Activated naive CD4-positive, alpha-beta T cell treated with anti-CD3 and anti-CD28 coated beads for 36 hours (primary cell): ENCODE data around the gene ANKRD33B. TPM values are rescaled to one million over a fixed set of nuclear protein-coding genes. Genes with fewer than 3 reads are reported as not detected.
"Not testable (repeated sequence)": the region's sequence is repeated elsewhere in the genome, so short reads cannot be mapped to it uniquely, and the experiment has no call there.

Source experiments
- CTCF ChIA-PET: fragments of 350-600 bp; sonication (Branson Sonifier 250); formaldehyde crosslinking; loops from one replicate; lab custom pipeline; 2021; ENCODE audit warnings: antibody characterized with exemption; lab: Charles Lee
- DNase-seq: peaks from one replicate; pipeline ENCODE4 v3.0.0-alpha.2; 2020
- H3K27ac Mint-ChIP-seq: one replicate; pipeline ENCODE4 v1.8.0; 2021; ENCODE audit warnings: mild to moderate bottlenecking, mixed read lengths
- H3K27me3 Mint-ChIP-seq: one replicate; pipeline ENCODE4 v1.8.0; 2021; ENCODE audit warnings: low read depth, mixed read lengths
- H3K36me3 Mint-ChIP-seq: one replicate; pipeline ENCODE4 v1.8.0; 2021; ENCODE audit warnings: low read depth, mixed read lengths
- H3K4me1 Mint-ChIP-seq: one replicate; pipeline ENCODE4 v1.8.0; 2021; ENCODE audit warnings: low read depth, mixed read lengths
- H3K4me3 Mint-ChIP-seq: one replicate; pipeline ENCODE4 v1.8.0; 2021; ENCODE audit warnings: mild to moderate bottlenecking, moderate library complexity, mixed read lengths
- H3K9me3 Mint-ChIP-seq: one replicate; pipeline ENCODE4 v1.8.0; 2021; ENCODE audit warnings: mixed read lengths
- intact Hi-C: fragments of 100-400 bp; cut with micrococcal nuclease; formaldehyde crosslinking; loops from one replicate; pipeline ENCODE4 v1.15.1; 2023
- total RNA-seq, 2 experiments: library from RNA; stranded (reverse); gene quantifications; one replicate each; pipeline ENCODE4 v1.2.3, GENCODE V29; 2021

The ANKRD33B gene
- total RNA-seq, 2 experiments from 2014 or later: 1.9 to 2.5 TPM

DNA sequence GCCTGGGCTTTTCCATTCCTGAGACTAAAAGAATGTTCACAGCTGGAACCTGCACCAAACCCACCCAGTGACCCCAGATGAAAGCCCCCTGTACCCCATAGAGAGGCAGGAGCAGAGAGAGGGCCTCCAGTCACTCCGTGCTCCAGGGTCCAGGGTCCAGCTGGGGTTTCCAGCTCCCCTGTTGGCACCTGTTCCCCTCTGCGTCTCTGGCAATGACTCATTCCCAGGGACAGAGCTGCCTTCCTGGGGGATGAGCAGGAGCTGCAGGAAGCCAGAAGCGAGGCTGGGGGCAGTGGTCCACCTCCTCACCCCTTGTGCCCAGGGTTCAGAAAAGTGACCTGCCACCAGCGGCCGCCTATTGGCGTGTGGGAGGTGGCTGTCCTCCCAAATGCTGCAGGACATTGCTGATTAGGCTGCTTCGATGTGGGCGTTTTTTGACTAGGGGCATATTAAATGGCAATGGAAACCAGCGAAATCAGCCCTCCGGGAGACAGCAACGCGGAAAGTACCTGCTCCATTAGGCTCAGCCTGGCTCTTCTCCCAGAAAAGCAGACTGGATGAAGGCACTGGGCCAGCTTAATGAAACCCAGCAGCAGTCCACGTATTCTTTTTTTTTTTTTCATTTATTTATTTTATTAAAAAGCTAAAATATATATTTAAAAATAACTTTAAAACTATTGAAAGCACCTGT, 99.8 kb downstream of the ANKRD33B start:
- Mint-ChIP-seq H3K36me3 (no peaks in the 10 kb centered on the region), H3K4me1 (no peaks in the 10 kb centered on the region), H3K4me3 (no peak overlapping the region), H3K9me3 (no peaks in the 10 kb centered on the region), H3K27ac (no peak overlapping the region), H3K27me3 (no peaks in the 10 kb centered on the region)
- intact Hi-C loops: no loop called here
- CTCF ChIA-PET: no interaction called here
- DNase-seq: no peak

DNA sequence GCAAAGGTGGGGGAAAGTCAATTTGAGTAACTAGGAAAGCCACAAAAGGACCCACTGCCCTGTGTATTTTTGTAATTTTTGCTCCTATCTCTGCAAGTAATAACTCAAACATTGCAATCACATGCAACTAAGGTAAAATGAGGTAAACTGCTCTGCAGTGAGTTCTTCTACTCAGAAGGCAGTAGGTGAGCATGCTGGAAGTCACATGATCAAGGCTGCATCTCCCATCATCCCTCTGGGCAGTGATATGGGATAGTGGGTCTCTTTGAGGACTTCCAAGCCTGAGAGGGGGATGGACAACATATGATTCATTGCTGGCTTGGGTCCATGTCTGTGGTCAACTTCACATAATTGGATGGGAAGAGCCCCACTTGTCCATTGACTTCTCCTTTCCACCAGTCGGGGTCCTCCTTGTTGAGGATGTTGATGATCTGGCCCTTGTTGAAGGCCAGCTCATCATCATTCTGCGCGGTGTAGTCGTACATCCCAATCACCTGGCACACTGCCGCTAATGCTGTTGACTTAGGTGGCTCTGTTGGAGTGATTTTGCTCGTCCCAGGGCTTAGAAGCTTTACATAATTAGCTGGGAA, 100.4 kb downstream of the ANKRD33B start:
- H3K36me3 Mint-ChIP-seq, H3K27me3 Mint-ChIP-seq, DNase-seq, CTCF ChIA-PET, H3K27ac Mint-ChIP-seq, H3K4me3 Mint-ChIP-seq, H3K9me3 Mint-ChIP-seq, H3K4me1 Mint-ChIP-seq, intact Hi-C loops: not testable (repeated sequence)

DNA sequence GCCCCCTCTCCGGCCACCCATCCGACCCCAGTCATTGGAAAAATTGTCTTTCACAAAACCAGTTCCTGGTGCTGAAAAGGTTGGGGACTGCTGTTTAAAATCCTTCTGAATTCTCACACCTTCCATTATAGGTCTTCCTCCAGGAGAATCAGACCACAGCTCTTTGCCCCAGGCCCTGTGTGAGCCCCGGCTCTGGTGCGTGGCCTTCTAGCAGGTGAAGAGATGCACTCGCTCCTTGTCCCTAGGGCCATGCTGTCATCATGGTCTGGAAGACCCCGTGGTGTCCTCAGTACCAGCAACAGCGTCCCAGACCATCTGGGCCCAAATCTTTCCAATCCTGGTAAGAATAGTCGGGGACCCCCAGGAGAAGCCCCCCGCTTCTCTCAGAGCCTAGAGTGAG, 101.9 kb downstream of the ANKRD33B start:
- DNase-seq: no peak
- intact Hi-C loops: no loop called here
- Mint-ChIP-seq H3K9me3 (no peaks in the 10 kb centered on the region), H3K27ac (no peak overlapping the region), H3K36me3 (no peaks in the 10 kb centered on the region), H3K4me1 (no peaks in the 10 kb centered on the region), H3K4me3 (no peak overlapping the region), H3K27me3 (no peaks in the 10 kb centered on the region)
- CTCF ChIA-PET: no interaction called here

DNA sequence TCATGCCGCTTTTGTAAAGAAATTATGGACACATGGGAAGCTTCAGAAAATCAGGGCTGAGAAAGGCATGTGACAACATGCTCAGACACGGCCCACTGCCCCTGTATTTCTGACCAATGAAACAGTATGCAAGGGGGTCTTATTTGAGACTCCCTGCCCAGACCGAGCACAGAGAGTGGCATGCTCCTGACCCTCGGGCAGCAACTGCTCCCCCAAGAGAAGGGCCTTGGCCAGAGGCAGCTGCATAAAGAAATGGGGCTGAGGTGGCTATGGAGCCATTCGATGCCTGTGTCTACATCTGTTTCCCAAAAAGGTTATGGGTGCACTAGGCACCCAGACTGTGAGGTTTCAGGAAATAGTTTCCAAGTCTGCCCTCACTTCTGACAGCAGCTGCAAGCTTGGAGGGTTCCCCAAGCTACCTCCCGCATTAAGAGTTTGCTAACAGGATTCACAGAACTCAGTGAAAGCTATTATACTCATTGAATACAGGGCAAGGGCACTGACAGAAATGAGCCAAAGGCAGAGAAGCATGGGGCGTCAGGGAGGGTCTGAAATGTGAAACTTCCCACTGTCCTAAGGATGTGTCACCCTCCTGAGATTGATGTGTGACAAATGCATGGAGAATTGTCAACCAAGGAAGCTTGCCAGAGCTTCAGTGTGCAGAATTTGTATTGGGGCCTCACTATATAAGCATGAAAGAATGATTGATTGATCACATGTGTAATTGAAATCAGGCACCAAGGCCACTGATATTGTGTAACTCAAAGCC, 102.8 kb downstream of the ANKRD33B start:
- Mint-ChIP-seq H3K9me3 (no peaks in the 10 kb centered on the region), H3K36me3 (no peaks in the 10 kb centered on the region), H3K27me3 (no peaks in the 10 kb centered on the region), H3K4me3 (no peak overlapping the region), H3K27ac (no peak overlapping the region), H3K4me1 (no peaks in the 10 kb centered on the region)
- CTCF ChIA-PET: no interaction called here
- no peak for DNase-seq
- intact Hi-C loops: no loop called here

DNA sequence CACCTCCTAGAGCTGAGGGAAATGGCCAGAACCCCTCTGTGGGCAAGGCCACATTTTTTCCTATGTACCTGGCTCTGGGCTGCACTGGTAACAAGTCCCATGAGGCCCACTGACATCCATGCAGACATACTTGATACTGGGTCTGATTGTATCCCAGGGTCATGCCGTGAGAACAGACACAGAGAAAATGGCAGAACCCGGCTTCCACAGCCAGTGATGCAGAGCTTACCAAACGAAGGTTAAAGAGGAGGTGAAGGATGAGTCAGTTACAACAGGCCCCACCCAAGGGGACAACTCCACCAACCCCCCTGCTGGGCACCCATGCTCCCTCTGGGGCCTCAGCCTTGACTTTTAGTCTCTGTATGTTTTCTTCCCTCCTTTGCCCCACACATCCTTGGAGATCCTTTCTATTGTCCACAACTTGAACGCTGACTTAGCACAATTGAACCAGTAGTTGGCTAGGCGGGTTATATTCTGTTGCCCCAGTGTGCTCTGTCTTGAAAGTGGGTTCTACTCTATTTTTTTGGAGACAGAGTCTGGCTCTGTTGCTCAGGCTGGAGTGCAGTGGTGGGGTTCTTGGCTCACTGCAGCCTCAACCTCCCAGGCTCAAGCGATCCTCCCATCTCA, 103.7 kb downstream of the ANKRD33B start:
- no peak for DNase-seq
- intact Hi-C loops: no loop called here
- no peak overlapping the region for H3K27ac Mint-ChIP-seq
- H3K4me3 Mint-ChIP-seq: no peak overlapping the region
- CTCF ChIA-PET: no interaction called here
- H3K36me3 Mint-ChIP-seq: no peaks in the 10 kb centered on the region
- no peaks in the 10 kb centered on the region for H3K27me3 Mint-ChIP-seq
- no peaks in the 10 kb centered on the region for H3K4me1 Mint-ChIP-seq
- no peaks in the 10 kb centered on the region for H3K9me3 Mint-ChIP-seq

DNA sequence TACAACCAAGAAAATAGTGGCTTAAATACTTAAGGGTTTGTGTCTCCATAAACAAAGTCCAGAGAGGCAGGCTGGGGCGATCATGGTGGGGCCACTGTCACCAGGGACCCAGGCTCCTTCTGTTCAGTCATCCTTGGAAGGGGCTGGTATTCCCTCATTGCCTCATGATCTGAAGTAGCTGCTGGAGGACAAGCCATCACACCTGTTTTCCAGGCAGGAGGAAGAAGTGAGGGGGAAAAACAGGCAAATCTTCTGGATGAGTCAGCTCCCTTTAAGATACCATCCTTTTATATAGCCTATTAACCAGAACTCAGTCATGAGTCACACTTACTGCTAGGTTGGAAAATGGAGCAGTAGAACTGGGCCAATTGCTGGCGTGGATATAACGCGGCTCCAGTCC, 104.8 kb downstream of the ANKRD33B start:
- no peak for DNase-seq
- no peak overlapping the region for H3K27ac Mint-ChIP-seq
- H3K4me3 Mint-ChIP-seq: no peak overlapping the region
- H3K36me3 Mint-ChIP-seq: no peaks in the 10 kb centered on the region
- intact Hi-C loops: no loop called here
- H3K9me3 Mint-ChIP-seq: no peaks in the 10 kb centered on the region
- no peaks in the 10 kb centered on the region for H3K27me3 Mint-ChIP-seq
- CTCF ChIA-PET: no interaction called here
- no peaks in the 10 kb centered on the region for H3K4me1 Mint-ChIP-seq

DNA sequence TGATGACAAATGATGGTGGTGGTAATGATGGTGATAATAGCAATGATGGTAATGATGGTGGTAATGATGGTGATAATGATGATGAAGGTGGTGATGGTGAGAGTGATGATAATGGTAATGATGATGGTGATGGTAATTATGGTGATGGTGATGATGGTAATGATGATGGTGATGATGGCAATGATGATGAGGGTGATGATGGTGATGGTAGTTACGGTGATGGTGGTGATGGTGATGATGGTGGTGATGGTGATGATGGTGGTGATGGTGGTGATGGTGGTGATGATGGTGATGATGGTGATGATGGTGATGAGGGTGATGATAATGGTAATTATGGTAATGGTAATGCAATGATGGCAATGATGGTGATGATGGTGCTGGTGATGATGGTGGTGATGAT, 106.1 kb downstream of the ANKRD33B start:
- no peaks in the 10 kb centered on the region for H3K27me3 Mint-ChIP-seq
- intact Hi-C loops: no loop called here
- CTCF ChIA-PET: interaction anchor here (1.0 kb wide), 1 partner anchor 187 kb away, joined by 3 read pairs; no protein-coding TSS in a partner anchor
- H3K9me3 Mint-ChIP-seq: no peaks in the 10 kb centered on the region
- H3K4me3 Mint-ChIP-seq: no peak overlapping the region
- H3K27ac Mint-ChIP-seq: no peak overlapping the region
- DNase-seq: no peak
- H3K4me1 Mint-ChIP-seq: no peaks in the 10 kb centered on the region
- H3K36me3 Mint-ChIP-seq: no peaks in the 10 kb centered on the region

DNA sequence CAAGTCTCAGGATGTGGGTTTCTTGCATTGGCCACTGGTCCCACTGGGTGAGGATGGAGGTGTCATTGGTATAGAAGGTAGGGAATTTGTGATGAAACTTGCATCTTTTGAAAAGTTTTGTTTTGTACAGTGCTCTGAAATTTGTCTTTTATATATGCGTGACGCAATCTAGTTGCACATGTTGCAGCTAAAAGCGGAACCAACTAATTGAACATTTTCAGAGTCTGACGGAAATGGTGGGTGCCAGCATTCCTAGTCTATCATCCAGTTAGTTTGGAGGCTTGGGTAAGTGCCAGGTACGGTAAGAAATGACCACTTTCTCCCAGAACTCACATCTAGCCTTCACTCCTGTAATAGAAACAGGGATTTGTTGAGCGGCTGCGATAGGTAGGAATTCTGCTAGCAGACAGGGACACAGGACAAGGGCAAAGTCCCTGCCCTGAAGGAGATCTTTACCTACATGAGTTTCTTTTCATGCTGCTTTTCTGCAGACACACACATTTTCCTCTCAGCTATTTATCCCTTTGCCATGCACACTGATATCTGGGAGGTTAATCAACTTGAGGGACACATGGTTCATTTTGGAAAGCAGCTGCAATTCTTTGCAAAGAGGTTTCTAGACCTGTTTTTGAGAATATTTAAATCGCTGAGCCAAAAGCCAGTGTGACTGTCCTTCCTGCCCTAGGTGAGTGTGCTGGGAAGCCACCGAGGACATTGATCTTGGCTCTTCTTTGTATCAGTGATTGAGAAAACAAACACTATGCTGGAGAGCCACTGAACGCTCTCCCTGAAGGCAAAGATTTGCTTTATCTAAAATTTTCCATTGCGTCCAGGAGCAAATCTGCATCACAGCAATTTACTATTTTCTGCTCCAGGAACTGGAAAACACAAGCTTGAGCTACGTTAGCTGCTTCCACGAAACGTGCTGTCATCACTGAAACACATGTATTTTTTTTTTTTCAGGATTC, 107.5 kb downstream of the ANKRD33B start:
- H3K36me3 Mint-ChIP-seq: no peaks in the 10 kb centered on the region
- no peak overlapping the region for H3K4me3 Mint-ChIP-seq
- no peak for DNase-seq
- no peak overlapping the region for H3K27ac Mint-ChIP-seq
- CTCF ChIA-PET: interaction anchor here (0.8 to 1.0 kb wide), 2 partner anchors 22 to 186 kb away, joined by 3 read pairs; no protein-coding TSS in a partner anchor
- H3K9me3 Mint-ChIP-seq: no peaks in the 10 kb centered on the region
- intact Hi-C loops: no loop called here
- no peaks in the 10 kb centered on the region for H3K4me1 Mint-ChIP-seq
- H3K27me3 Mint-ChIP-seq: no peaks in the 10 kb centered on the region

DNA sequence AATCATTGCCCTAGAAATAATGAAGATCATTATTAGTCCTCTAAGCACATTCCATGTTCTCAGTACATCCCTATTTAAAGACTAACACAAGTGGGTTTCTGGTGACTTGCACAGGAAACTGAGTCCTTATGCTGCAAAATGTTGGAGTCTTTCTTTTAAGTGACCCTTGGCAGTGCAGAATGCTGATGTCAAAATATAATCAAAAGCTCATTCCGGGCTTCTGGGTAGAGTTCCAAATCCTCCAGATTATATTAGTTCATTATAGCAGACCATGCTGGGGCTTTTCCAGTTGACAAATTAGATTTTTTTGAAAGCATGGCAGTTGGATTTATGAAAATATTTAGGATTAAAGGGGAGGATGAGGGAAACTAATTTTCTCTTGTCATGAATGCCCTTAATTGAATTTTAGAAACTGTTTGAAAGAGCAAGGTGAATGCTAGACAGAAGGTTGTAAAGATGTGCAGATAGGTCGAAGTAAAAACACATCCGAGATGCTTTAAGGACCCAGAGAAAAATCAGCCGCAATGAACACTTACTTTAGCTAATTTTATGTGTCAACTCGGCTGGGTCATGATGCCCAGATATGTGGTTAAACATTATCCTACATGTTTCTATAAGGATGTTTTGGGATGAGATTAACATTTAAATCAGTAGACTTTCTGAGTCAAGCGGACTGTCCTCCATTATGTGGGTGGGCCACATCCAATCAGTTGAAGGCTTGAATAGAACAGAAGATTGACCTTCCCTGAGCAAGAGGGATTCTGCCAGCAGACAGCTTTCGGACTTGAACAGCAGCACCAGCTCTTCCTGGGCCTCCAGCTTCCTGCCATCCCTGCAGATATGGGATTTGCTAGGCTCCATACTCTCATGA, 108.5 kb downstream of the ANKRD33B start:
- CTCF ChIA-PET: interaction anchor here (0.8 kb wide), 1 partner anchor 21 kb away, joined by 3 read pairs; no protein-coding TSS in a partner anchor

DNA sequence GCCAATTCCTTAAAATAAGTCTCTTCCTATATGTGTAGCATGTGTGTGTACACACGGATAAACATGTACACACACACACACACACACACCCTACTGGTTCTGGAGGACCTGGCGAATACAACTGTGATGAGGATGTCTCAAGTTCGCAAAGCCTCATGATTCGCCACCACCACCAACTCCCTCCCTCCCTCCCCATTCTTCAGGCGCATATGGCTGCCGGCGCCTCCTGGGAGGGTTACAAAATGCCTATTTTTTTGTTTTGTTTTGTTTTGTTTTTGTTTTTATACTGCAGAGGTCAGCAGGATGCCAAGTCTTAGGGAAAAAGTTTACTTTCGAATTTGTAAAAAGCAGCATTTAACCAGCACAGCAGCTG, 109.1 kb downstream of the ANKRD33B start:
- DNase-seq: no peak
- peaks cover 11% of the 10 kb centered on the region for H3K36me3 Mint-ChIP-seq
- no peaks in the 10 kb centered on the region for H3K27me3 Mint-ChIP-seq
- CTCF ChIA-PET: no interaction called here
- H3K4me3 Mint-ChIP-seq: no peak overlapping the region
- no peak overlapping the region for H3K27ac Mint-ChIP-seq
- H3K9me3 Mint-ChIP-seq: peaks cover 12% of the 10 kb centered on the region
- intact Hi-C loops: no loop called here
- H3K4me1 Mint-ChIP-seq: no peaks in the 10 kb centered on the region

More for the DNA sequence above, 108.5 kb downstream of the ANKRD33B start:
- Mint-ChIP-seq H3K4me3 (no peak overlapping the region), H3K4me1 (no peaks in the 10 kb centered on the region), H3K27me3 (no peaks in the 10 kb centered on the region), H3K36me3 (peaks cover 6% of the 10 kb centered on the region), H3K27ac (no peak overlapping the region), H3K9me3 (peaks cover 6% of the 10 kb centered on the region)
- no peak for DNase-seq
- intact Hi-C loops: no loop called here

DNA sequence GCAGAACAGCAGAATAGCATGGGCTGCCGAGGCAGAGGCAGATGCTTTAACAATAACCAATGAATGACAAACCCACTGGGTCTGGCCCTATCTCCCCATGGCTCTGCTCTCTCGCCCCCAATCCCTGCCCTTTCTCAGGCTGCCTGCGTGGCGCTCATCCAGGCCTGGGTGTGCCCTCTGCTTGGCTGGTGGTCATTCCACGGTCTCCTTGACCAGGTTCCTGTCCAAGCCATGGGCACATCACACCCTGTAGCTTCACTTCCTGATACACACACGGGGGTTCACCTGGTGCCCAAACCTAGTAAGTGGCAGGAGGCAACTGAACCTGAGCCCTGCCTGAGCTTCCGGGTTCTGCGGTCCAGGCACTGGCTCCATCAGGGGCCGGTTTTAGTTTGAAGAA, 109.5 kb downstream of the ANKRD33B start:
- peaks cover 14% of the 10 kb centered on the region for H3K36me3 Mint-ChIP-seq
- DNase-seq: no peak
- CTCF ChIA-PET: no interaction called here
- intact Hi-C loops: no loop called here
- H3K27me3 Mint-ChIP-seq: no peaks in the 10 kb centered on the region
- no peak overlapping the region for H3K27ac Mint-ChIP-seq
- H3K9me3 Mint-ChIP-seq: peaks cover 13% of the 10 kb centered on the region
- H3K4me1 Mint-ChIP-seq: no peaks in the 10 kb centered on the region
- H3K4me3 Mint-ChIP-seq: no peak overlapping the region
